ENCODE data around the gene IQCH. TPM values are rescaled to one million over a fixed set of nuclear protein-coding genes. Genes with fewer than 3 reads are reported as not detected.

Gene IQCH
- polyA plus RNA-seq, 2 of the 4 experiments (the other 2 are of a cell fraction): 1.5 to 3.8 TPM

DNA sequence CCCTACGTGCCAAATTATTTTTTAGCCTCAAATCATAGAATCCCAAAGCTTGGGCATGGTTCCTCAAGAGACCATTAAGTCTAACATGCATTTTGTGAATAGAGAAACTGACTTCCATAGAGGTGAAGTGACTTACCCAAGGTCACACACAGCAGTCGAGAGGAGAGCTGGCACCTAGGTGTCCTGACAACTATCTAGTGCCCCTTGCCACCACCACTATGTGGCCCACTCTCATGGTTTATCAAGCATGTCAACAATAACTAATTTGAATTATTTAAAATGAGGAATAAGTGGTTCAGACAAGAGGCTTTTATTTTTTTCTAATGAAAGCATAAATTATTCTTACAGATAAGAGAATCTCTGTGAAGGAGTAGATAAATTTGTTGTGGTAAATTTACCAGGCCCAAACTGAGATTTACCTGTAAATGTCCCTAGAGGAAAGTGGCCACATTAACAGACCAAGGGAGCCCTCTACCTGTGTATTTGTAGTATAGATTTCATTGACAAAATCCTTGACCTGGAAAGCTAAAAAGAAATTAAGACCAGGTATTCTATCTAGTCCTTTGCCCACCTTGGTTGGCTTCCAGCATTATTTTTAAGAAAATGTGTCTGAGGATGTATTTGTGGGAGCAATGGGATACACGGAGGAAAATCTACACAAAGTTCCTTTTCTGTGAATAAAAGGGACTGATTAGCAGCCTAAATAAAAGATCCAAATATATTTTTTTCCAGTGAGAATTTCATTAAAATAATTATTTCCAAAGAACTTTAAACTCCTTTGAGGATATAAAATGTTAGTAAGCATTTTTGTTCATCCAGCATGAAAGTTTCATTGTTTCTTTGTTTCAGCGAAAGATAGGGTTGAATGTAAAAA is 49.1 kb downstream of the IQCH start (continued):
- TF ChIP-seq, protein P1, sequence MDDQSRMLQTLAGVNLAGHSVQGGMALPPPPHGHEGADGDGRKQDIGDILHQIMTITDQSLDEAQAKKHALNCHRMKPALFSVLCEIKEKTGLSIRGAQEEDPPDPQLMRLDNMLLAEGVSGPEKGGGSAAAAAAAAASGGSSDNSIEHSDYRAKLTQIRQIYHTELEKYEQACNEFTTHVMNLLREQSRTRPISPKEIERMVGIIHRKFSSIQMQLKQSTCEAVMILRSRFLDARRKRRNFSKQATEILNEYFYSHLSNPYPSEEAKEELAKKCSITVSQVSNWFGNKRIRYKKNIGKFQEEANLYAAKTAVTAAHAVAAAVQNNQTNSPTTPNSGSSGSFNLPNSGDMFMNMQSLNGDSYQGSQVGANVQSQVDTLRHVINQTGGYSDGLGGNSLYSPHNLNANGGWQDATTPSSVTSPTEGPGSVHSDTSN (IDR thresholded peaks at IDR 0.05): no peak
- no peak for TF ChIP-seq RNF2 (IDR thresholded peaks at IDR 0.05; ENCODE audit: borderline replicate concordance, low read depth)
- TF ChIP-seq, protein P2, sequence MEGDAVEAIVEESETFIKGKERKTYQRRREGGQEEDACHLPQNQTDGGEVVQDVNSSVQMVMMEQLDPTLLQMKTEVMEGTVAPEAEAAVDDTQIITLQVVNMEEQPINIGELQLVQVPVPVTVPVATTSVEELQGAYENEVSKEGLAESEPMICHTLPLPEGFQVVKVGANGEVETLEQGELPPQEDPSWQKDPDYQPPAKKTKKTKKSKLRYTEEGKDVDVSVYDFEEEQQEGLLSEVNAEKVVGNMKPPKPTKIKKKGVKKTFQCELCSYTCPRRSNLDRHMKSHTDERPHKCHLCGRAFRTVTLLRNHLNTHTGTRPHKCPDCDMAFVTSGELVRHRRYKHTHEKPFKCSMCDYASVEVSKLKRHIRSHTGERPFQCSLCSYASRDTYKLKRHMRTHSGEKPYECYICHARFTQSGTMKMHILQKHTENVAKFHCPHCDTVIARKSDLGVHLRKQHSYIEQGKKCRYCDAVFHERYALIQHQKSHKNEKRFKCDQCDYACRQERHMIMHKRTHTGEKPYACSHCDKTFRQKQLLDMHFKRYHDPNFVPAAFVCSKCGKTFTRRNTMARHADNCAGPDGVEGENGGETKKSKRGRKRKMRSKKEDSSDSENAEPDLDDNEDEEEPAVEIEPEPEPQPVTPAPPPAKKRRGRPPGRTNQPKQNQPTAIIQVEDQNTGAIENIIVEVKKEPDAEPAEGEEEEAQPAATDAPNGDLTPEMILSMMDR (IDR thresholded peaks at IDR 0.05): peak; percentile 96
- TF ChIP-seq EHF (CRISPR knock-in tag; IDR thresholded peaks at IDR 0.05): no peak
- TF ChIP-seq KDM5A (IDR thresholded peaks at IDR 0.05): no peak
- TF ChIP-seq SMC3 (IDR thresholded peaks at IDR 0.05): peak; percentile 98
- no peak for TF ChIP-seq POLR2A (IDR thresholded peaks at IDR 0.05; ENCODE audit: low read length)
- TF ChIP-seq CHD2 (IDR thresholded peaks at IDR 0.05; ENCODE audit: low read length, partially characterized antibody): no peak
- no peak for TF ChIP-seq POLR2AphosphoS2 (conservative IDR thresholded peaks at IDR 0.05; ENCODE audit: low read length)
- no peak for TF ChIP-seq SREBF2 (IDR thresholded peaks at IDR 0.05)
- no peak for TF ChIP-seq FOSB (CRISPR knock-in tag; IDR thresholded peaks at IDR 0.05)

DNA sequence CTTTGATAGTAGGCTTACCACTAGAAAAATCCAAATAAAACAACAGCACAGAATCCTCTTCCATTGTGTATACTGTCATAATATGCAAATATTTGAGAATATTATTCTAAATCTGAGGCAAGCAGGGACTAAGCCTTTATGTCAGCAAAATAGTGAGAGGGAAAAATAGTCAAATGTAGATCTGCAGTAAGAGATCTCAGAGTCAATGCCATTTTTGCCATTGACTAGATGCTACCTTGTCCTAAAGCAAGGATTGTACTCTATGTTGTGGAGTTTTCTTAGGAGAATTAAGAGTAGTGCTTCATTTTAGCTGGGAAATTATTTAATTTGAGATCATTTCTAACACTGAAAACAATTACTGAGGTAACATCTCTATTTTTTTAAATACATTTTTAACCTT is 50.2 kb downstream of the IQCH start:
- Histone ChIP-seq H3K9me3 (no peaks in the 10 kb centered on the region), H3K4me1 (peaks cover 20% of the 10 kb centered on the region; the same call in 2 of the 3 replicates), H3K4me2 (no peak overlapping the region), H3K4me3 (no peak overlapping the region), H3K27ac (no peak overlapping the region)
- ATAC-seq (no peak), FAIRE-seq (no peak), DNase-seq (ENCODE audit: low read depth in 1 of 2, low spot score in 1 of 2) (no peak)
- ChIA-PET CTCF (interaction anchor here (0.7 to 3.9 kb wide), 40 partner anchors 8 to 530 kb away, joined by 3 to 115 read pairs (median 5); no protein-coding TSS in a partner anchor), POLR2A (no interaction called here)
- TF ChIP-seq ESRRA (IDR thresholded peaks at IDR 0.05; ENCODE audit: borderline replicate concordance, low read length): no peak

DNA sequence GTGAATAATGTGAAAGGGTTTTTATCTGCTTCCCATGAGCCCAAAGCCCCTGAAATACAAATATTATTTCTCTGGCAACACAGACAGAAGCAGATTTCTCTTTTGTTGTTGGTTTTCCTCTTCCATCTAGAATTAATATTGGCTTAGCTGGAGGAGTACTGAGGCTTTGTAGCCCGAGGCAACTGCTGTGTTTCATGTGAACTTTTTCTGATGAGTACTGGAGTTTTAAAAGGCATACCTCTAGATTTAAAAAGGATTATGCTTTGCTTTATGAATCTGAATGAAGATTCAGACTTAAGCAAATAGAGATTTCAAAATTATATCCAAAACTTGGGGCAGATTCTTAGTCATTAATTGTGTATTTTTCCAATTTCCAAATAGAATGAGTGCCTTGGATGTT is 50.9 kb downstream of the IQCH start:
- TF ChIP-seq MYC (IDR thresholded peaks at IDR 0.05; ENCODE audit: borderline replicate concordance, low read length) (no peak), HEYL (CRISPR knock-in tag; IDR thresholded peaks at IDR 0.05) (no peak), HOXA7 (CRISPR knock-in tag; IDR thresholded peaks at IDR 0.05) (no peak), HDAC2 (IDR thresholded peaks at IDR 0.05) (no peak), GATA3 (IDR thresholded peaks at IDR 0.05; ENCODE audit: borderline replicate concordance) (no peak), KDM1A (IDR thresholded peaks at IDR 0.05; ENCODE audit: low read depth) (no peak)
- TF ChIP-seq, protein P3, sequence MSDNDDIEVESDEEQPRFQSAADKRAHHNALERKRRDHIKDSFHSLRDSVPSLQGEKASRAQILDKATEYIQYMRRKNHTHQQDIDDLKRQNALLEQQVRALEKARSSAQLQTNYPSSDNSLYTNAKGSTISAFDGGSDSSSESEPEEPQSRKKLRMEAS (IDR thresholded peaks at IDR 0.05): no peak
- WGBS (ENCODE audit: missing lambda C conversion rate): 38% methylated on average over 1 of the region's 1 CpG
- H3K4me3 ChIP-seq: no peak overlapping the region
- peak; percentile 28 for FAIRE-seq
- no peak for DNase-seq (ENCODE audit: low read depth in 1 of 2, low spot score in 1 of 2)
- H3K9me3 ChIP-seq: no peaks in the 10 kb centered on the region
- no peak overlapping the region; a peak in 1 of 6 replicates for H3K27ac ChIP-seq
- ChIA-PET POLR2A (no interaction called here), CTCF (interaction anchor here (0.7 to 3.9 kb wide), 3 partner anchors 9 to 357 kb away, joined by 3 to 115 read pairs (median 5); no protein-coding TSS in a partner anchor)
- H3K4me2 ChIP-seq: peak overlapping the region; percentile 16; the same call in 1 of the 3 replicates
- no peak for ATAC-seq
- peaks cover 20% of the 10 kb centered on the region; the same call in 2 of the 3 replicates for H3K4me1 ChIP-seq

DNA sequence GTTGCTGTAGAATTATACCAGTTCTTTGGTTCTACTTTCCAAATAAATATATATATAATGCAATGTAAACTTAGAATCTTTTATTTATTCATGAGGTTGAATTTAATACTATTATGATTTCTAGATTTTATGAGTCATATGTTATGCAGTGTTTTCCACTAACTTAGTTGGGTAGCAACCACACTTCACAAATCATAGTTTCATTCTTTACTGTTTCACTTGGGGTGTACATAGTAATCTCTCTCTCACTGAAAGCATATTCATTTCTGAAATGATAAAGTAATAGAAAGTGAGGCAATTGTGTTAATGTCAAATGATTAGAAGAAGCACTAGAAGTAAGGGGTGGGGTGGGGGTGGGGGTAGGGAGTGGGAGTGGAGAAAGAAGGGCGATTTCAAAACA is 52.6 kb downstream of the IQCH start:
- WGBS (ENCODE audit: missing lambda C conversion rate): 52% methylated on average over 1 of the region's 1 CpG
- ChIA-PET POLR2A (no interaction called here), CTCF (interaction anchor here (1.6 to 2.2 kb wide), 3 partner anchors 9 to 360 kb away, joined by 5 to 20 read pairs (median 6); no protein-coding TSS in a partner anchor)
- peaks cover 20% of the 10 kb centered on the region; the same call in 2 of the 3 replicates for H3K4me1 ChIP-seq
- no peak for TF ChIP-seq ZNF302 (CRISPR knock-in tag; IDR thresholded peaks at IDR 0.05)
- TF ChIP-seq, protein P4, sequence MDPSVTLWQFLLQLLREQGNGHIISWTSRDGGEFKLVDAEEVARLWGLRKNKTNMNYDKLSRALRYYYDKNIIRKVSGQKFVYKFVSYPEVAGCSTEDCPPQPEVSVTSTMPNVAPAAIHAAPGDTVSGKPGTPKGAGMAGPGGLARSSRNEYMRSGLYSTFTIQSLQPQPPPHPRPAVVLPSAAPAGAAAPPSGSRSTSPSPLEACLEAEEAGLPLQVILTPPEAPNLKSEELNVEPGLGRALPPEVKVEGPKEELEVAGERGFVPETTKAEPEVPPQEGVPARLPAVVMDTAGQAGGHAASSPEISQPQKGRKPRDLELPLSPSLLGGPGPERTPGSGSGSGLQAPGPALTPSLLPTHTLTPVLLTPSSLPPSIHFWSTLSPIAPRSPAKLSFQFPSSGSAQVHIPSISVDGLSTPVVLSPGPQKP (IDR thresholded peaks at IDR 0.05; ENCODE audit: low read depth, low read length): no peak
- TF ChIP-seq KDM5A (IDR thresholded peaks at IDR 0.05): no peak
- TF ChIP-seq FOSL2 (IDR thresholded peaks at IDR 0.05): no peak
- TF ChIP-seq FOSL2 (CRISPR knock-in tag; IDR thresholded peaks at IDR 0.05): 0 out of 2 replicates have a peak, but pooled peaks have one; percentile 38
- no peak for TF ChIP-seq CEBPB (IDR thresholded peaks at IDR 0.05)
- no peak for TF ChIP-seq POLR2A (IDR thresholded peaks at IDR 0.05; ENCODE audit: low read length)
- TF ChIP-seq EP300 (IDR thresholded peaks at IDR 0.05): no peak
- TF ChIP-seq RNF2 (IDR thresholded peaks at IDR 0.05; ENCODE audit: borderline replicate concordance, low read depth): no peak
- FAIRE-seq (no peak), ATAC-seq (no peak), DNase-seq (ENCODE audit: low read depth in 1 of 2, low spot score in 1 of 2) (no peak)
- H3K4me3 ChIP-seq: no peak overlapping the region
- H3K9me3 ChIP-seq: no peaks in the 10 kb centered on the region
- no peak overlapping the region for H3K4me2 ChIP-seq
- no peak overlapping the region for H3K27ac ChIP-seq

Data from A549 (cell line).